ENCODE measurements around the gene CPSF4L. TPM values are rescaled to one million over a fixed set of nuclear protein-coding genes. Genes with fewer than 3 reads are reported as not detected.

The CPSF4L gene
- total and polyA plus RNA-seq, 2 of the 13 experiments (the other 11 are each of a cell fraction or from before 2014, with no cell fraction given) = 0.73 to 1.6 TPM

- TF ChIP-seq, protein P1, sequence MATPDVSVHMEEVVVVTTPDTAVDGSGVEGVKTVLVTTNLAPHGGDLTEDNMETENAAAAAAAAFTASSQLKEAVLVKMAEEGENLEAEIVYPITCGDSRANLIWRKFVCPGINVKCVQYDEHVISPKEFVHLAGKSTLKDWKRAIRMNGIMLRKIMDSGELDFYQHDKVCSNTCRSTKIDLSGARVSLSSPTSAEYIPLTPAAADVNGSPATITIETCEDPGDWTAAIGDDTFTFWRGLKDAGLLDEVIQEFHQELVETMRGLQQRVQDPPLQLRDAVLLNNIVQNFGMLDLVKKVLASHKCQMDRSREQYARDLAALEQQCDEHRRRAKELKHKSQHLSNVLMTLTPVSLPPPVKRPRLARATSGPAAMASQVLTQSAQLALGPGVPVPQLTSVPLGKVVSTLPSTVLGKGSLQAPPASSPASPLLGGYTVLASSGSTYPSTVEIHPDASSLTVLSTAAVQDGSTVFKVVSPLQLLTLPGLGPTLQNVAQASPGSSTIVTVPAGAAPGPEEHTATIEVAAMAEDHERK (CRISPR knock-in tag; IDR thresholded peaks at IDR 0.05; ENCODE audit: low read depth) = no peak
- TF ChIP-seq SP2 (CRISPR knock-in tag; IDR thresholded peaks at IDR 0.05) (no peak), HNF4G (IDR thresholded peaks at IDR 0.05; ENCODE audit: borderline replicate concordance, low read depth, low read length) (peak; percentile 42; the same call in 1 of the 2 replicates), HNF4G (CRISPR knock-in tag; IDR thresholded peaks at IDR 0.05; ENCODE audit: borderline replicate concordance, low read depth) (0 out of 2 replicates have a peak, but pooled peaks have one; percentile 6), ZNF556 (CRISPR knock-in tag; IDR thresholded peaks at IDR 0.05; ENCODE audit: borderline replicate concordance) (no peak), ZMYM4 (CRISPR knock-in tag; IDR thresholded peaks at IDR 0.05) (peak; percentile 59; the same call in 1 of the 2 replicates), SYNCRIP (IDR thresholded peaks at IDR 0.05; ENCODE audit: insufficient read depth, low read depth, low read length) (no peak), SIX1 (CRISPR knock-in tag; IDR thresholded peaks at IDR 0.05; ENCODE audit: borderline replicate concordance) (no peak; the same call in 1 of the 2 replicates), ESRRA (CRISPR knock-in tag; IDR thresholded peaks at IDR 0.05; ENCODE audit: low read depth) (peak; percentile 24; the same call in 1 of the 2 replicates)
- TF ChIP-seq, protein P2, sequence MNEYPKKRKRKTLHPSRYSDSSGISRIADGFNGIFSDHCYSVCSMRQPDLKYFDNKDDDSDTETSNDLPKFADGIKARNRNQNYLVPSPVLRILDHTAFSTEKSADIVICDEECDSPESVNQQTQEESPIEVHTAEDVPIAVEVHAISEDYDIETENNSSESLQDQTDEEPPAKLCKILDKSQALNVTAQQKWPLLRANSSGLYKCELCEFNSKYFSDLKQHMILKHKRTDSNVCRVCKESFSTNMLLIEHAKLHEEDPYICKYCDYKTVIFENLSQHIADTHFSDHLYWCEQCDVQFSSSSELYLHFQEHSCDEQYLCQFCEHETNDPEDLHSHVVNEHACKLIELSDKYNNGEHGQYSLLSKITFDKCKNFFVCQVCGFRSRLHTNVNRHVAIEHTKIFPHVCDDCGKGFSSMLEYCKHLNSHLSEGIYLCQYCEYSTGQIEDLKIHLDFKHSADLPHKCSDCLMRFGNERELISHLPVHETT (CRISPR knock-in tag; conservative IDR thresholded peaks at IDR 0.05) = peak; percentile 67; the same call in 1 of the 2 replicates
- TF ChIP-seq, protein P3, sequence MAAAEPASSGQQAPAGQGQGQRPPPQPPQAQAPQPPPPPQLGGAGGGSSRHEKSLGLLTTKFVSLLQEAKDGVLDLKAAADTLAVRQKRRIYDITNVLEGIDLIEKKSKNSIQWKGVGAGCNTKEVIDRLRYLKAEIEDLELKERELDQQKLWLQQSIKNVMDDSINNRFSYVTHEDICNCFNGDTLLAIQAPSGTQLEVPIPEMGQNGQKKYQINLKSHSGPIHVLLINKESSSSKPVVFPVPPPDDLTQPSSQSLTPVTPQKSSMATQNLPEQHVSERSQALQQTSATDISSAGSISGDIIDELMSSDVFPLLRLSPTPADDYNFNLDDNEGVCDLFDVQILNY (CRISPR knock-in tag; conservative IDR thresholded peaks at IDR 0.05) = peak; percentile 71; the same call in 1 of the 2 replicates
- TF ChIP-seq, protein P4, sequence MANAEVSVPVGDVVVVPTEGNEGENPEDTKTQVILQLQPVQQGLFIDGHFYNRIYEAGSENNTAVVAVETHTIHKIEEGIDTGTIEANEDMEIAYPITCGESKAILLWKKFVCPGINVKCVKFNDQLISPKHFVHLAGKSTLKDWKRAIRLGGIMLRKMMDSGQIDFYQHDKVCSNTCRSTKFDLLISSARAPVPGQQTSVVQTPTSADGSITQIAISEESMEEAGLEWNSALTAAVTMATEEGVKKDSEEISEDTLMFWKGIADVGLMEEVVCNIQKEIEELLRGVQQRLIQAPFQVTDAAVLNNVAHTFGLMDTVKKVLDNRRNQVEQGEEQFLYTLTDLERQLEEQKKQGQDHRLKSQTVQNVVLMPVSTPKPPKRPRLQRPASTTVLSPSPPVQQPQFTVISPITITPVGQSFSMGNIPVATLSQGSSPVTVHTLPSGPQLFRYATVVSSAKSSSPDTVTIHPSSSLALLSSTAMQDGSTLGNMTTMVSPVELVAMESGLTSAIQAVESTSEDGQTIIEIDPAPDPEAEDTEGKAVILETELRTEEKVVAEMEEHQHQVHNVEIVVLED (CRISPR knock-in tag; IDR thresholded peaks at IDR 0.05; ENCODE audit: borderline replicate concordance) = peak; percentile 61; the same call in 1 of the 2 replicates
- TF ChIP-seq, protein P5, sequence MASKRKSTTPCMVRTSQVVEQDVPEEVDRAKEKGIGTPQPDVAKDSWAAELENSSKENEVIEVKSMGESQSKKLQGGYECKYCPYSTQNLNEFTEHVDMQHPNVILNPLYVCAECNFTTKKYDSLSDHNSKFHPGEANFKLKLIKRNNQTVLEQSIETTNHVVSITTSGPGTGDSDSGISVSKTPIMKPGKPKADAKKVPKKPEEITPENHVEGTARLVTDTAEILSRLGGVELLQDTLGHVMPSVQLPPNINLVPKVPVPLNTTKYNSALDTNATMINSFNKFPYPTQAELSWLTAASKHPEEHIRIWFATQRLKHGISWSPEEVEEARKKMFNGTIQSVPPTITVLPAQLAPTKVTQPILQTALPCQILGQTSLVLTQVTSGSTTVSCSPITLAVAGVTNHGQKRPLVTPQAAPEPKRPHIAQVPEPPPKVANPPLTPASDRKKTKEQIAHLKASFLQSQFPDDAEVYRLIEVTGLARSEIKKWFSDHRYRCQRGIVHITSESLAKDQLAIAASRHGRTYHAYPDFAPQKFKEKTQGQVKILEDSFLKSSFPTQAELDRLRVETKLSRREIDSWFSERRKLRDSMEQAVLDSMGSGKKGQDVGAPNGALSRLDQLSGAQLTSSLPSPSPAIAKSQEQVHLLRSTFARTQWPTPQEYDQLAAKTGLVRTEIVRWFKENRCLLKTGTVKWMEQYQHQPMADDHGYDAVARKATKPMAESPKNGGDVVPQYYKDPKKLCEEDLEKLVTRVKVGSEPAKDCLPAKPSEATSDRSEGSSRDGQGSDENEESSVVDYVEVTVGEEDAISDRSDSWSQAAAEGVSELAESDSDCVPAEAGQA (IDR thresholded peaks at IDR 0.05; ENCODE audit: low read depth) = 0 out of 2 replicates have a peak, but pooled peaks have one; percentile 12
- TF ChIP-seq, protein P5 (CRISPR knock-in tag; IDR thresholded peaks at IDR 0.05; ENCODE audit: borderline replicate concordance) = 0 out of 2 replicates have a peak, but pooled peaks have one; percentile 12
Observed at GRCh38 chr17:73261952-73262675, 434 bp upstream of the CPSF4L start (continued).

All from HepG2 (cell line).